H9 (cell line): ENCODE results near the gene OLA1. TPM values are rescaled to one million over a fixed set of nuclear protein-coding genes. Genes with fewer than 3 reads are reported as not detected.

ENCODE experiments used
- DNase-seq: peaks from one replicate; pipeline ENCODE4 v3.0.0-alpha.2; 2017
- H2AFZ ChIP-seq: one replicate; pipeline ENCODE4 v1.6.1; 2013; ENCODE audit warnings: mild to moderate bottlenecking, low read length, control low read depth, moderate library complexity
- H2AK5ac ChIP-seq: 2 replicates; pipeline ENCODE4 v1.6.1; 2013; ENCODE audit warnings: low read length, control low read depth, mixed read lengths; ENCODE audit not compliant: insufficient read length
- H2BK120ac ChIP-seq: one replicate; pipeline ENCODE4 v1.6.1; 2013; ENCODE audit warnings: low read depth, mild to moderate bottlenecking, low read length, control low read depth, inconsistent platforms; ENCODE audit not compliant: poor library complexity, severe bottlenecking
- H2BK12ac ChIP-seq: 2 replicates; pipeline ENCODE4 v1.6.1; 2013; ENCODE audit warnings: low read length, control low read depth, mixed read lengths, low read depth; ENCODE audit not compliant: insufficient read length
- H2BK15ac ChIP-seq: 2 replicates; pipeline ENCODE4 v1.6.1; 2013; ENCODE audit warnings: low read depth, low read length, control low read depth
- H2BK20ac ChIP-seq: one replicate; pipeline ENCODE4 v1.6.1; 2013; ENCODE audit warnings: low read depth, mild to moderate bottlenecking, low read length, control low read depth, inconsistent platforms; ENCODE audit not compliant: poor library complexity, severe bottlenecking
- H2BK5ac ChIP-seq: 2 replicates; pipeline ENCODE4 v1.6.1; 2013; ENCODE audit warnings: low read length, control low read depth, mixed read lengths; ENCODE audit not compliant: insufficient read length
- H3K14ac ChIP-seq: 2 replicates; pipeline ENCODE4 v1.6.1; 2013; ENCODE audit warnings: low read length, control low read depth; ENCODE audit not compliant: insufficient read depth
- H3K18ac ChIP-seq: 2 replicates; pipeline ENCODE4 v1.6.1; 2013; ENCODE audit warnings: low read depth, mild to moderate bottlenecking, mixed read lengths, low read length, control low read depth; ENCODE audit not compliant: insufficient read length
- H3K23ac ChIP-seq: 2 replicates; pipeline ENCODE4 v1.6.1; 2013; ENCODE audit warnings: low read length, control low read depth, mixed read lengths, low read depth; ENCODE audit not compliant: insufficient read length
- H3K23me2 ChIP-seq: 2 replicates; pipeline ENCODE4 v1.6.1; 2013; ENCODE audit warnings: low read depth, mild to moderate bottlenecking, mixed read lengths, low read length, control low read depth; ENCODE audit not compliant: insufficient read length, poor library complexity, severe bottlenecking
- H3K27ac ChIP-seq: 2 replicates; pipeline ENCODE4 v1.5.1; 2013; ENCODE audit warnings: low read length, control low read depth, mixed read lengths, low read depth; ENCODE audit not compliant: insufficient read length
- H3K27me3 ChIP-seq: 2 replicates; pipeline ENCODE4 v1.6.1; 2013; ENCODE audit warnings: low read length, control low read depth, inconsistent platforms; ENCODE audit not compliant: insufficient read depth
- H3K4ac ChIP-seq: 2 replicates; pipeline ENCODE4 v1.6.1; 2013; ENCODE audit warnings: low read depth, mild to moderate bottlenecking, control low read depth, inconsistent platforms, low read length, moderate library complexity
- H3K4me1 ChIP-seq: 2 replicates; pipeline ENCODE4 v1.6.1; 2013; ENCODE audit warnings: low read length, control low read depth, inconsistent platforms; ENCODE audit not compliant: insufficient read depth
- H3K4me2 ChIP-seq: 2 replicates; pipeline ENCODE4 v1.6.1; 2013; ENCODE audit warnings: low read length, control low read depth, mixed read lengths; ENCODE audit not compliant: insufficient read length, insufficient read depth
- H3K56ac ChIP-seq: 2 replicates; pipeline ENCODE4 v1.6.1; 2013; ENCODE audit warnings: low read depth, mild to moderate bottlenecking, mixed read lengths, low read length, control low read depth; ENCODE audit not compliant: insufficient read length
- H3K79me1 ChIP-seq: 2 replicates; pipeline ENCODE4 v1.6.1; 2013; ENCODE audit warnings: low read depth, mild to moderate bottlenecking, moderate library complexity, low read length, control low read depth, inconsistent platforms; ENCODE audit not compliant: insufficient read depth, poor library complexity, severe bottlenecking
- H3K79me2 ChIP-seq: 2 replicates; pipeline ENCODE4 v1.6.1; 2013; ENCODE audit warnings: low read length, control low read depth, inconsistent platforms; ENCODE audit not compliant: insufficient read depth
- H3K9ac ChIP-seq: 2 replicates; pipeline ENCODE4 v1.6.1; 2013; ENCODE audit warnings: low read length, control low read depth, mixed read lengths; ENCODE audit not compliant: insufficient read length; ENCODE audit errors: extremely low read depth
- H3K9me3 ChIP-seq: one replicate; pipeline ENCODE4 v1.6.1; 2013; ENCODE audit warnings: low read depth, low read length, inconsistent platforms; ENCODE audit not compliant: control insufficient read depth
- H3T11ph ChIP-seq: one replicate; pipeline ENCODE4 v1.6.1; 2013; ENCODE audit warnings: mild to moderate bottlenecking, low read length, control low read depth, inconsistent platforms
- H4K20me1 ChIP-seq: one replicate; pipeline ENCODE4 v1.6.1; 2013; ENCODE audit not compliant: control insufficient read depth, insufficient read length, insufficient read depth
- H4K5ac ChIP-seq: 2 replicates; pipeline ENCODE4 v1.6.1; 2013; ENCODE audit warnings: low read depth, mild to moderate bottlenecking, mixed read lengths, low read length, control low read depth; ENCODE audit not compliant: insufficient read length
- H4K8ac ChIP-seq: replicated peaks from 2 replicates; pipeline ENCODE4 v1.6.1; 2013; ENCODE audit warnings: low read length, control low read depth, mixed read lengths, low read depth; ENCODE audit not compliant: insufficient read length
- H4K91ac ChIP-seq: 2 replicates; pipeline ENCODE4 v1.6.1; 2013; ENCODE audit warnings: low read depth, mild to moderate bottlenecking, moderate library complexity, mixed read lengths, low read length, control low read depth; ENCODE audit not compliant: insufficient read length
- H3K27ac Mint-ChIP-seq, 3 experiments: 2 replicates in 2 of 3; 3 replicates in 1 of 3; pipeline ENCODE4 v1.8.0; 2020 to 2021; ENCODE audit warnings: mixed read lengths in 3 of 3, mild to moderate bottlenecking in 1 of 3, moderate library complexity in 1 of 3
- H3K27me3 Mint-ChIP-seq: 2 replicates; pipeline ENCODE4 v1.8.0; 2021; ENCODE audit warnings: low read depth, mild to moderate bottlenecking, moderate library complexity, mixed read lengths
- H3K36me3 Mint-ChIP-seq, 3 experiments: 2 replicates in 2 of 3; 3 replicates in 1 of 3; pipeline ENCODE4 v1.8.0; 2020 to 2021; ENCODE audit warnings: low read depth in 3 of 3, mixed read lengths in 3 of 3; ENCODE audit not compliant: insufficient read depth in 1 of 3
- H3K4me1 Mint-ChIP-seq, 2 experiments: 2 replicates each; pipeline ENCODE4 v1.8.0; 2020; ENCODE audit warnings: mixed read lengths in 2 of 2
- H3K4me3 Mint-ChIP-seq, 2 experiments: 2 replicates in 1 of 2; 3 replicates in 1 of 2; pipeline ENCODE4 v1.8.0; 2020 to 2021; ENCODE audit warnings: mild to moderate bottlenecking in 2 of 2, mixed read lengths in 2 of 2, moderate library complexity in 1 of 2
- H3K9me3 Mint-ChIP-seq, 2 experiments: 2 replicates in 1 of 2; 3 replicates in 1 of 2; pipeline ENCODE4 v1.8.0; 2020; ENCODE audit warnings: mild to moderate bottlenecking in 2 of 2, mixed read lengths in 2 of 2, moderate library complexity in 1 of 2
- WGBS: extraction: QIAGEN DNeasy Blood & Tissue Kit; methylation state at CpG from one replicate; pipeline ENCODE4 v1.1.7; 2013; ENCODE audit warnings: missing lambda C conversion rate, low lambda C conversion rate, mixed read lengths; ENCODE audit not compliant: insufficient read length; ENCODE audit errors: extremely low coverage; 5-methylcytosine and 5-hydroxymethylcytosine counted together
- total RNA-seq: library from RNA; stranded (reverse); gene quantifications from 2 replicates; pipeline ENCODE4 v1.2.1, GENCODE V29; 2021
- TF ChIP-seq, protein P1 (sequence below): fragments of 200-600 bp; sonication (generic); conservative IDR thresholded peaks from 3 replicates; pipeline ENCODE4 v1.8.0; 2021; ENCODE audit warnings: antibody characterized with exemption, mild to moderate bottlenecking

The OLA1 gene
- total RNA-seq, 1 experiment from 2014 or later, result 133 TPM

DNA sequence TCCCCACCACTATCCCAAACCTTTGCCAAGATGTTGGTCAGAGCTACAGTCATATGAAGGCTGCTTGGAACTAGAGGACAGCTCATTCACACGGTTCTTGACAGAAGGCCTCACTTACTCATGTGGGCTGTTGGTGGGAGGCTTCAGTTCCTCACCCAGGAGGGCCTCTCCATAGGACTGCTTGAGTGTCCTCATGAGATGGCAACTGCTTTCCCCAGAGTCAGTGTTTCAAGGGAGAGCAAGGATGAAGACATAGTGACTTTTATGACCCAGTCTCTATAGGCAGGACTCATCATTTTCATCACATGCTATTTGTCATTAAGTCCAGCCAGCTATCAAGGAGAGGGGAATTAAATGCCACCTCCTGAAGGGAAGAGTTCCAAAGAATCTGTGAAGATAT, 33.4 kb upstream of the OLA1 start:
- no peak overlapping the region for H2BK15ac ChIP-seq
- no peak overlapping the region for H4K8ac ChIP-seq
- H3K4me1 Mint-ChIP-seq, result peaks cover 15 to 19% of the 10 kb centered on the region in 2 experiments
- no peak overlapping the region for H2BK5ac ChIP-seq
- H3K4ac ChIP-seq, result no peak overlapping the region
- H3K4me1 ChIP-seq, result no peaks in the 10 kb centered on the region
- no peaks in the 10 kb centered on the region for H3K27me3 Mint-ChIP-seq
- H3K18ac ChIP-seq, result no peak overlapping the region
- H3K4me2 ChIP-seq, result no peak overlapping the region
- no peaks in the 10 kb centered on the region for H3K79me1 ChIP-seq
- no peak overlapping the region for H3K27ac Mint-ChIP-seq
- no peak for DNase-seq
- no peak overlapping the region for H3K27ac ChIP-seq
- no peak overlapping the region for H3T11ph ChIP-seq
- no peak overlapping the region for H3K9ac ChIP-seq
- no peaks in the 10 kb centered on the region for H3K9me3 Mint-ChIP-seq
- no peaks in the 10 kb centered on the region for H3K23me2 ChIP-seq
- H4K5ac ChIP-seq, result no peak overlapping the region
- no peaks in the 10 kb centered on the region for H3K36me3 Mint-ChIP-seq
- no peak overlapping the region for H2BK120ac ChIP-seq
- H3K56ac ChIP-seq, result no peak overlapping the region
- no peak overlapping the region for H2AFZ ChIP-seq
- no peaks in the 10 kb centered on the region for H3K79me2 ChIP-seq
- WGBS, result no CpG with 5 or more reads among the region's 1 CpG
- H3K27me3 ChIP-seq, result no peaks in the 10 kb centered on the region
- no peaks in the 10 kb centered on the region for H3K9me3 ChIP-seq
- H4K91ac ChIP-seq, result no peak overlapping the region
- H3K23ac ChIP-seq, result no peak overlapping the region
- TF ChIP-seq, protein P1, sequence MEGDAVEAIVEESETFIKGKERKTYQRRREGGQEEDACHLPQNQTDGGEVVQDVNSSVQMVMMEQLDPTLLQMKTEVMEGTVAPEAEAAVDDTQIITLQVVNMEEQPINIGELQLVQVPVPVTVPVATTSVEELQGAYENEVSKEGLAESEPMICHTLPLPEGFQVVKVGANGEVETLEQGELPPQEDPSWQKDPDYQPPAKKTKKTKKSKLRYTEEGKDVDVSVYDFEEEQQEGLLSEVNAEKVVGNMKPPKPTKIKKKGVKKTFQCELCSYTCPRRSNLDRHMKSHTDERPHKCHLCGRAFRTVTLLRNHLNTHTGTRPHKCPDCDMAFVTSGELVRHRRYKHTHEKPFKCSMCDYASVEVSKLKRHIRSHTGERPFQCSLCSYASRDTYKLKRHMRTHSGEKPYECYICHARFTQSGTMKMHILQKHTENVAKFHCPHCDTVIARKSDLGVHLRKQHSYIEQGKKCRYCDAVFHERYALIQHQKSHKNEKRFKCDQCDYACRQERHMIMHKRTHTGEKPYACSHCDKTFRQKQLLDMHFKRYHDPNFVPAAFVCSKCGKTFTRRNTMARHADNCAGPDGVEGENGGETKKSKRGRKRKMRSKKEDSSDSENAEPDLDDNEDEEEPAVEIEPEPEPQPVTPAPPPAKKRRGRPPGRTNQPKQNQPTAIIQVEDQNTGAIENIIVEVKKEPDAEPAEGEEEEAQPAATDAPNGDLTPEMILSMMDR, result no peak
- H2BK12ac ChIP-seq, result no peak overlapping the region
- H4K20me1 ChIP-seq, result no peaks in the 10 kb centered on the region
- H2AK5ac ChIP-seq, result no peak overlapping the region
- H3K14ac ChIP-seq, result no peak overlapping the region
- H3K4me3 Mint-ChIP-seq, result no peak overlapping the region
- H2BK20ac ChIP-seq, result no peak overlapping the region
